SW 1271 (cell line): ENCODE data around the gene PCMTD2.

Source experiments
- DNase-seq, 2 experiments: peaks; one replicate each; lab custom pipeline; 2025; lab: John Stamatoyannopoulos, UW

Gene PCMTD2

GRCh38 chr20:64256282-64256935 is 861 bp downstream of the PCMTD2 start:
- DNase-seq: no peak

GRCh38 chr20:64257107-64257757 is 1.7 kb downstream of the PCMTD2 start:
- no peak for DNase-seq

- no peak for DNase-seq
Observed at GRCh38 chr20:64258071-64258823, 2.7 kb downstream of the PCMTD2 start.

GRCh38 chr20:64260239-64260638 is 4.7 kb downstream of the PCMTD2 start:
- DNase-seq: no peak

- no peak for DNase-seq
Observed at GRCh38 chr20:64261138-64261537, 5.6 kb downstream of the PCMTD2 start.

GRCh38 chr20:64264091-64264490 is 8.5 kb downstream of the PCMTD2 start:
- DNase-seq: no peak

GRCh38 chr20:64265201-64265600 is 9.7 kb downstream of the PCMTD2 start:
- no peak for DNase-seq

- DNase-seq: no peak
Observed at GRCh38 chr20:64266988-64267387, 11.4 kb downstream of the PCMTD2 start.

GRCh38 chr20:64268174-64268573 is 12.6 kb downstream of the PCMTD2 start:
- no peak for DNase-seq

- DNase-seq: no peak
Observed at GRCh38 chr20:64269604-64270411, 14.3 kb downstream of the PCMTD2 start.

GRCh38 chr20:64271636-64272035 is 16.1 kb downstream of the PCMTD2 start:
- no peak for DNase-seq

- DNase-seq: no peak
Observed at GRCh38 chr20:64273109-64273508, 17.6 kb downstream of the PCMTD2 start.

GRCh38 chr20:64276817-64277216 is 21.3 kb downstream of the PCMTD2 start:
- no peak for DNase-seq

GRCh38 chr20:64277571-64278316 is 22.2 kb downstream of the PCMTD2 start:
- no peak for DNase-seq

GRCh38 chr20:64278317-64278681 is 22.8 kb downstream of the PCMTD2 start:
- DNase-seq: no peak

- DNase-seq: no peak
Observed at GRCh38 chr20:64279826-64280459, 24.4 kb downstream of the PCMTD2 start.

- DNase-seq: no peak
Observed at GRCh38 chr20:64280460-64280843, 24.9 kb downstream of the PCMTD2 start.

GRCh38 chr20:64283646-64284045 is 28.1 kb downstream of the PCMTD2 start:
- no peak for DNase-seq

- DNase-seq: peak in 1 of 2 experiments; percentile 40
Observed at GRCh38 chr20:64285579-64286446, 30.3 kb downstream of the PCMTD2 start.
